GM18517 (cell line): ENCODE results near the gene ITPR3.

ENCODE experiments used
- ATAC-seq: cut with Tn5 transposase; IDR thresholded peaks from one replicate; pipeline ENCODE4 v1.9.1; 2021; ENCODE audit warnings: mild to moderate bottlenecking, moderate library complexity; ENCODE audit not compliant: unreplicated experiment

The ITPR3 gene

DNA sequence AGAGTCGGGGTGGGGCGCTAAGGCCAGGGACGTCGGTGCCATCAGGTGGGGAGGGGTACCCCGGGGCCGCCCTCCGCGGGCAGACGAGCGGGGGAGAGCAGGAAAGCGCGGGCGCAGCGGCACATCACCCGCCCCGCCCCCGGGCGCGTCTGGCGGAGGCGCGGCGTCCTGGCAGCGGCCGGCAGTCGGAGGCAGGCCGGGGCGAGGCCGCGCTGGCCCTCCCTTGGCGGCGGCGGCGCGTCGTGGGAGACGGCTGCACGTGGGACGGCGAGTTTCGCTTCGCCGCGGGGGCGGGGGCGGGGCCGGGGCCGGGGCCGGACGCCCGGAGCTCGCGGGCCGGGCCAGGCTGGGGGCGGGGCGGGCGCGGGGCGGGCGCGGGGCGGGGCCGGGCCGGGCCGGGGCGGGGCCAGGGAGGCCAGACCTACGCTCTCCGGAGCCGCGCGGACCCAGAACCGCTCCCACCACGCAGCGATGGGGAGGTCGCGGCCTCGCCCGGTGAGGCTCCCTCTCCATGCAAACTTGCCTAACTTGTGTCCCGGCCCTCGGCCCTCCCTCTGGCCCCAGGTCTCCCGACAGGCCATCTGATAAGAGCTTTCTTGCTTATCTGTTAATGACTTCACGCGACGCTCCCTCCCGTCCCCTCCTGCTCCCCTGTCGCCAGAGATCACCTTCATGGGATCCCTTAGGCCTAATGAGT is 12.5 kb downstream of the ITPR3 start:
- no peak for ATAC-seq

- ATAC-seq = no peak
Measured at GRCh38 chr6:33634161-33634727, 13.1 kb downstream of the ITPR3 start.

DNA sequence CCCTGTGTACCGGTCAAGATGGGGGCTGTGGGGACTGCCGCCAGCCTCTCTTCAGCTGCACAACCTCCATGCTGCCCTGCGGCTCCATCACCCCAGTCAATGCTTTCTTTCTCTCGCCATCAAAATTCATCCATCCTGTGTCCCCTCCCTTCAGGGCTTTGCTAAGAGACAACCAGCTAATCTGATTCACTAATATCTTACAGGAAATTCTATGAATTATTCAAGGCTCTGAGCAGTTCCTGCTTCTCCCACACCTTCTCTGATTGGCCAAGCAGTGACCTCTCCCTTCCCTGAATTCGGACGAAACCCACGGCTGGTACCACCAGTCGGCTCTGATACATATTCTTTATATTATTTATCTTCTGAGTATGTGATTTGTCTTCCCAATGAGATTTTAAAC is 13.8 kb downstream of the ITPR3 start:
- no peak for ATAC-seq

- ATAC-seq = no peak
Measured at GRCh38 chr6:33636655-33637054, 15.5 kb downstream of the ITPR3 start.

DNA sequence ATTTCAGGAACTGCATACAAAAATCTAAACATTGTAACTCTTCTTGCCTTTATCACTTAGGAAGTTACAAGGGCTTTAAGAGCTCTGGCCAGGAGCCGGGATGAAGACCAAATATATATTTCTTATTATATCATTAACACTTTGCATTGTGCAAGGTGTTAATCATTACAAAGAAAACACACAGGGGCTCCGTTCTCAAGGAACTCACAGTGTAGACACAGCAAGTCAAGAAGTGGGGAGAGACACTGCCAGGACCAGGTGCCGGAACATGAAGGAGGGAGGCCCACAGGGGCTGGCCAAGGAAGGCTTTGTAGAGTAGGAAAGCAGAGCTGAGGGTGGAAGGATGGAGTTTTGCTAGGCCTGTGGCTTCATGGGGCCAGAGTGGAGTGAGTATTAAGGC is 17.4 kb downstream of the ITPR3 start:
- ATAC-seq = no peak

- no peak for ATAC-seq
Measured at GRCh38 chr6:33639559-33639958, 18.4 kb downstream of the ITPR3 start.

GRCh38 chr6:33640361-33640760 is 19.2 kb downstream of the ITPR3 start:
- ATAC-seq = no peak

GRCh38 chr6:33641144-33641543 is 20.0 kb downstream of the ITPR3 start:
- no peak for ATAC-seq

- no peak for ATAC-seq
Measured at GRCh38 chr6:33641602-33642001, 20.5 kb downstream of the ITPR3 start.

DNA sequence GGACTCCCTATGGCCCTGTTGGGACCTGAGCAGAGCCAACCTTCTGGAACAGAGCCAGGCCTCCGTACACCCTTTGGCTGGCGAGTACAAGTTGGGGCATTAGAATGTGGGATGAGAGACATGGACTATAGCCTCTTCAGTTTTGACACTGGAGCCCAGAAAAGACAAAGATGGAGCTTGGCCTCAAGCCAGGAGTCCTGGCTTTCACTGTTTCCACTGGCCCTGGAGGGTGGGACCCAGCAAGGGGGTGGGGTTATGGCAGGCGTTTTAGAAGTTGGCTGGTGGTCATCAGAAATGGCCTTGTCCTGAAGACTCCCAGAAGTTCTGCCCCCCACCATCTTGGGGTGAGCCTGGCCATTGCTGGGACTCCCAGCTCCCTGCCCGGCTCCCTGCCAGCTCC is 21.8 kb downstream of the ITPR3 start:
- no peak for ATAC-seq

DNA sequence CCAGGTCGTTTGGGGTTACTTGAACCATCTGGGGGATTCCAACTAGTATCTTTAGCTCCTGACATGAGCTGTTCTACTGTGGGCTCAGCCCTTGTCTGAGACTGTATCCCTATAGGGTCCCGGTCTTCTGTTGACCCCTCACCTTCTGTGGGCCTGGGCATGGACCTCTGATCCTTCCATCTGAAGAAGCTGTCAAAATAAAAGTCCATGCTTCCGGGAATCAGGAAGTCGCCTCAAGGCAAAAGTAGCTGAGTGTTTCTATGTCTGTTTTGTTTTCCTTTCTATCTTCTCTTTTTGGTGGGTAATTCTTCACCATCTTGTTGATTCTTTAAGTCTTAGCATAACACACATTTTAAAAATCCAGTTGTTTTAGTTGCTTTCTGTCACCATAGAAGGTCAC is 30.3 kb downstream of the ITPR3 start:
- ATAC-seq = no peak

DNA sequence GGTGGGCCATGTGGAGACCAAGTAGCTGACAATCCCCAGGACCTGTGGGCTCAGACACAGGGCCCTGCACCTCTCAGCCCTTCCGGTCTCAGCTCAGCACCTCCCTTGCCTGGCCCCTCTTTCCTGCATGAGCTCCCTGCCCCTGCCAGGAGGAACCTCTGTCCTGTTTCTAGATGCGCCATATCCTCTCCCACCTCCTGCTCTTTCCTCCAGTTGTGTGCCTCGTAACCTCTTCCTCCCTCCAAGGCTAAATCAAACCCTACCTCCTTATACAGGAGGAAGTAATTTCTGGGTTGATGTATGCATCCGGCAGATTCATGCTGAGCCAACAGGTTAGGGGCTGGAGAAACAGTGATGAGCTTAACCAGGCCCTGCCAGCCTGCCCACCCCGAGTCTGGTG is 30.9 kb downstream of the ITPR3 start:
- ATAC-seq = no peak

GRCh38 chr6:33654831-33655554 is 33.9 kb downstream of the ITPR3 start:
- ATAC-seq = no peak

DNA sequence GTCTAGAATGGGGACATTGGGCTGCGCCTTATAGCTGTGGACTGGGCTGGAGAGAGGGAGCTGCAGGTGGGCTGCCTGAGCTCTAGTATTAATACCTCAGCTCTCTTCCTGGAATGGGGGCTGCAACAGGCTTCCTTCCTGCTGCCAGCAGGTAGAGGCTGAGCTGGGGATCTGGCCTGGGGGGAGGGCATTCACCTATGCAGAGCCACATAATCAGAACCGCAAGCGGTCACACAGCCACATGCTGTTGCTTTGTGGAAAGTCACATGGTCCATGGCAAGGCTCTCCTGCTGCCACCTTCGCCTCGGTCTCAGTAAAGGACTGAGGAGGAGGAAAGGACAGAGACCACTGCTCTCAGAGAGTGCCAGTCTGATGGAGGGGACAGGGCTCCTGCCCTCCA is 35.7 kb downstream of the ITPR3 start:
- ATAC-seq = no peak

- no peak for ATAC-seq
Measured at GRCh38 chr6:33658982-33659689, 38.0 kb downstream of the ITPR3 start.

DNA sequence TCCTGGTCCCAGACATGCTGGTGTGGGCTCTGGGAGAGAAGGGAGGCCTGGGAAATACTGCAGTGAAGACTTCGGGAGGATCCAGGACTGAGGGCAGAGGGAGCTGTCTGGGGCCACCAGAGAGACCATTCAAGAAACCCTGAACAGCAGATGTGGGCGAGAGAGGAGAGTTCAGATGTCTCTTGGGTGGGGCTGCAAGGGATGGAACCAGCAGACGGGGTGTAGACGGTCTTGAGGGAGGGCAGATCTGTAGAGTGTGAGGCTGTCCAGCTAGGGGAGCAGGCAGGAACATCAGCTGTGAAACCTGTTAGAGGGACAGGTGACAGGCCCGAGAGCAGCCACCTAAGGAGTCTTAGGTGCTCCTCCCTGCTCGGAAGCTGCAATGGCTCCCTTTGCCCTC is 38.9 kb downstream of the ITPR3 start:
- no peak for ATAC-seq

DNA sequence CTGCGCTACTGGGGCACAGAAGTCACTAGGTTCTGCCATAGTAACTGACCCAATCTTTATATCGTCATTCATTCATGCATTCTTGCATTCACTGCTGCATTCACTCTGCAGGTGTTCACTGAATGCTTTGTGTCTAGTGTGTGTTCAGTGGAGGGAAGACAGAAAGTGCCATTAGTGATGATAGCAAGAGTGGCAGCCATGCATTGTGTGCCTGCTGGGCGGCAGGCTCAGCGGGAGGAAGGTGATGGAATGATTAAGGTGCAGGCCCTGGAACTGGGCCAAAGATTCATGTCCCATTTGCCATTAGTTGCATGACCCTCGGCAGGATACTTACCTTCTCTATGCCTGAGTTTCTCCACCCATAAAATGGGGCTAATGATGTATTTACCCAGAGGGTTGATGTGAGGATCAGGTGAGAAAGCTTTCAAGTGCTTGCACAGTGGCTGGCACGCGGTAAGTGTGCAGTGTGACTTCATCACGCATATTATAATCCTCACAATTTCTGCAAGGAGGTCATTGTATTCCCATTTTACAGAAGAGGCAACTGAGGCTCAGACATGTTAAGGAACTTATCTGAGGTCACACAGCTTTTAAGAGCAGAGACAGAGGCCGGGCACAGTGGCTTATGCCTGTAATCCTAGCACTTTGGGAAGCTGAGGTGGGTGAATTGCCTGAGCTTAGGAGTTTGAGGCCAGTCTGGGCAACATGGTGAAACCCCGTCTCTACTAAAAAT is 40.1 kb downstream of the ITPR3 start:
- no peak for ATAC-seq

DNA sequence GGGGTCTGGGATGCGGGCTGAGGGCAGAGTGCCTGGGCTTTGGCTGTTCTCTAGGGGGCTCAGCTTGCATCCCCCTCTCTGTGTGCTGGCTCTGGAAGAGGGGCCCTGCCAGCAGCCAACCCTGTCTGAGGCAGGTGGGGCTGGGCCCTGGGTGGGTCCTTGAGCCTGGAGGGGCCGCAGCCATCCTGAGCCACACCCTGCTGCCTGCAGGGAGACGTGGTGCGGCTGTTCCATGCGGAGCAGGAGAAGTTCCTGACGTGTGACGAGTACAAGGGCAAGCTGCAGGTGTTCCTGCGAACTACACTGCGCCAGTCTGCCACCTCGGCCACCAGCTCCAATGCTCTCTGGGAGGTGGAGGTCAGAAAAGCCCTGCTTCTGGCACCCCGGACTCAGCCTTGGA is 41.2 kb downstream of the ITPR3 start:
- ATAC-seq = no peak

- no peak for ATAC-seq
Measured at GRCh38 chr6:33663028-33663427, 41.9 kb downstream of the ITPR3 start.

- no peak for ATAC-seq
Measured at GRCh38 chr6:33663727-33664449, 42.8 kb downstream of the ITPR3 start.
